K562 (cell line): ENCODE data around the gene LYPLA2. TPM values are rescaled to one million over a fixed set of nuclear protein-coding genes. Genes with fewer than 3 reads are reported as not detected.

Experiments
- CHD2 ChIP-seq: IDR thresholded peaks from 2 replicates; pipeline ENCODE4 v1.6.1; 2011; ENCODE audit warnings: low read depth, low read length
- KAT8 ChIP-seq: fragments of 450-650 bp; IDR thresholded peaks from 2 replicates; pipeline ENCODE4 v1.6.1; 2016; ENCODE audit warnings: low read depth, mild to moderate bottlenecking
- KLF6 ChIP-seq: fragments of 250-450 bp; sonication (Bioruptor Pico); IDR thresholded peaks from 2 replicates; pipeline ENCODE4 v1.4.0; 2020; ENCODE audit warnings: mild to moderate bottlenecking, moderate library complexity, borderline replicate concordance
- MAFF ChIP-seq: IDR thresholded peaks from 2 replicates; pipeline ENCODE4 v1.6.1; 2012; ENCODE audit warnings: low read length, improper control_type of control experiment
- MCM5 ChIP-seq: fragments of 450-650 bp; IDR thresholded peaks from 2 replicates; pipeline ENCODE4 v1.6.1; 2016; ENCODE audit warnings: low read depth
- NFXL1 ChIP-seq: fragments of 450-650 bp; formaldehyde crosslinking; IDR thresholded peaks from 2 replicates; pipeline ENCODE4 v1.4.0; 2021; ENCODE audit warnings: mild to moderate bottlenecking
- RFX5 ChIP-seq: IDR thresholded peaks from 2 replicates; pipeline ENCODE4 v1.6.1; 2011; ENCODE audit warnings: low read depth, mild to moderate bottlenecking, improper control_type of control experiment, low read length
- ZKSCAN3 ChIP-seq: fragments of 250-450 bp; sonication (Bioruptor Pico); IDR thresholded peaks from 2 replicates; pipeline ENCODE4 v1.4.0; 2020
- ZNF274 ChIP-seq: IDR thresholded peaks from 2 replicates; pipeline ENCODE4 v1.6.1; 2011; ENCODE audit warnings: low read depth, mild to moderate bottlenecking, low read length, moderate library complexity, borderline replicate concordance
- polyA plus RNA-seq, 8 experiments: library from polyadenylated mRNA; depleted of rRNA in 4 of 8; stranded (reverse) in 5 of 8; unstranded in 3 of 8; fragments of >200 nt; fragmentation: Nextera tagmentation in 2 of 8; fragmentation: Illumina TruSeq in 1 of 8; extraction: Ambion mirVana in 2 of 8; extraction: Trizol in 1 of 8; gene quantifications; 2 replicates each; pipeline versions ENCODE4 v1.2.1 to v1.2.3, GENCODE V29; 2011 to 2014; ENCODE audit warnings: inconsistent platforms in 1 of 8, missing spikeins in 1 of 8
- total RNA-seq, 7 experiments: library from RNA; depleted of rRNA in 6 of 7; stranded (reverse); fragments of >200 nt in 6 of 7; fragmentation: Illumina TruSeq in 2 of 7; extraction: Trizol in 2 of 7; gene quantifications; 2 replicates each; pipeline versions ENCODE4 v1.2.1 to v1.2.3, GENCODE V29; 2011 to 2021; ENCODE audit warnings: low replicate concordance in 1 of 7
- TF ChIP-seq, protein P1 (sequence below): sonication (generic); formaldehyde crosslinking; IDR thresholded peaks from 2 replicates; pipeline ENCODE4 v1.8.0; 2023; ENCODE audit warnings: mild to moderate bottlenecking, missing genetic modification reagents
- TF ChIP-seq, protein P2 (sequence below), 2 experiments: fragments of 450-650 bp; IDR thresholded peaks; 2 replicates each; pipeline ENCODE4 v1.6.1; 2016; ENCODE audit warnings: mild to moderate bottlenecking in 2 of 2, borderline replicate concordance in 1 of 2, low read depth in 1 of 2, moderate library complexity in 1 of 2
- TF ChIP-seq, protein P3 (sequence below): fragments of 450-650 bp; conservative IDR thresholded peaks from 2 replicates; pipeline ENCODE4 v1.6.1; 2016; ENCODE audit warnings: missing genetic modification characterization, low read depth, mild to moderate bottlenecking, missing compliant biosample characterization, moderate library complexity
- TF ChIP-seq, protein P4 (sequence below): fragments of 250-450 bp; sonication (Bioruptor Pico); IDR thresholded peaks from 2 replicates; pipeline ENCODE4 v1.6.1; 2021; ENCODE audit warnings: mild to moderate bottlenecking

LYPLA2 gene
- total and polyA plus RNA-seq, 9 of the 15 experiments (the other 6 are each of a cell fraction or from before 2014, with no cell fraction given), result 3.9 to 128 (median 60.1) TPM

DNA sequence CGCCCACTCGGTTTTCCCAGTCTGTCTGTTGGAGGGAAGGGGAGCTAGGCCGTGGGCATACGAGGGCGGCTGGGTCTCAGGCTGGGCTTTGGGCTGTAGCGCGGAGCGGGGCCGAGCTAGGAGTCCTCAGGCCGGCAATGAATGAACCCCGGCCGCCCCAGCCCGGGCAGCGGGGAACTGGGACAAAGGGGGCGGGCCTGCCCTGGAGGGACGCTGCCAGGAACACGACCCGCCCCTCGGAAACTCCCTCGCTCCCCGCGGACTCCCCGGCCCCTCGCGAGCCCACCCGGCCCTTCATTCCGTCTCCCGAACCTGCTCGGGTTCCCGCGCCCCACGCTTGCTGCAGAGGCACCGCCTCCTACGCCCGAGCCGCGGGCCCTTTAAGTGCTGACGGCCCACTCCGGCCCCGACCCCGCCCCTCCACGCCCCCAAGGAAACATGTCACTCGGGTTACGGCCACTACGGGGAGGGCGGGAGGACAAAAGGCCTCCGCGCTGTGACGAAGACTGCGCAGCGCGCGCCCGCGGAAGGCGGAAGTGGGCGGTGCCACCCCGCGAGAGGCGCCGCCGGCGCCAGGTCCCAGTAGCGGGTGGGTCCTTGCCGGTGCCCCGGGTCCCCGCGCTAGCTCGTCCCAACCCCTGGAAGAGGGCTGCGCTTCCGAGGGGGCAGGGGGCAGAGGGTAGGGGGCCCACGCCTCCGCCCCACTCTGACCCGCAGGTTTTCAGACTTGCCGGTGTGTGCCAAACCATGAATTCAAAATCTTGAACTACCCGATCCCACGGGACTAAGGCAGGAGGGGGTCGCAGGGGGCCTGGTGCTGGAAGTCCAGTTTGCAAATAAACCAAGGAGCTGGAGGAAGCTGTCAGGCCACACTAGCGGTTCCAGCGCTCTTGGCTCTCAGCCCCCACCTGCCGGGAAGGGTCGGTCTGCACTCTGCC is 9.7 kb downstream of the LYPLA2 start, which contains the start of gene GALE (continued):
- TF ChIP-seq, protein P1, sequence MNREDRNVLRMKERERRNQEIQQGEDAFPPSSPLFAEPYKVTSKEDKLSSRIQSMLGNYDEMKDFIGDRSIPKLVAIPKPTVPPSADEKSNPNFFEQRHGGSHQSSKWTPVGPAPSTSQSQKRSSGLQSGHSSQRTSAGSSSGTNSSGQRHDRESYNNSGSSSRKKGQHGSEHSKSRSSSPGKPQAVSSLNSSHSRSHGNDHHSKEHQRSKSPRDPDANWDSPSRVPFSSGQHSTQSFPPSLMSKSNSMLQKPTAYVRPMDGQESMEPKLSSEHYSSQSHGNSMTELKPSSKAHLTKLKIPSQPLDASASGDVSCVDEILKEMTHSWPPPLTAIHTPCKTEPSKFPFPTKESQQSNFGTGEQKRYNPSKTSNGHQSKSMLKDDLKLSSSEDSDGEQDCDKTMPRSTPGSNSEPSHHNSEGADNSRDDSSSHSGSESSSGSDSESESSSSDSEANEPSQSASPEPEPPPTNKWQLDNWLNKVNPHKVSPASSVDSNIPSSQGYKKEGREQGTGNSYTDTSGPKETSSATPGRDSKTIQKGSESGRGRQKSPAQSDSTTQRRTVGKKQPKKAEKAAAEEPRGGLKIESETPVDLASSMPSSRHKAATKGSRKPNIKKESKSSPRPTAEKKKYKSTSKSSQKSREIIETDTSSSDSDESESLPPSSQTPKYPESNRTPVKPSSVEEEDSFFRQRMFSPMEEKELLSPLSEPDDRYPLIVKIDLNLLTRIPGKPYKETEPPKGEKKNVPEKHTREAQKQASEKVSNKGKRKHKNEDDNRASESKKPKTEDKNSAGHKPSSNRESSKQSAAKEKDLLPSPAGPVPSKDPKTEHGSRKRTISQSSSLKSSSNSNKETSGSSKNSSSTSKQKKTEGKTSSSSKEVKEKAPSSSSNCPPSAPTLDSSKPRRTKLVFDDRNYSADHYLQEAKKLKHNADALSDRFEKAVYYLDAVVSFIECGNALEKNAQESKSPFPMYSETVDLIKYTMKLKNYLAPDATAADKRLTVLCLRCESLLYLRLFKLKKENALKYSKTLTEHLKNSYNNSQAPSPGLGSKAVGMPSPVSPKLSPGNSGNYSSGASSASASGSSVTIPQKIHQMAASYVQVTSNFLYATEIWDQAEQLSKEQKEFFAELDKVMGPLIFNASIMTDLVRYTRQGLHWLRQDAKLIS (CRISPR knock-in tag), result no peak; the same call in 1 of the 2 replicates
- no peak for TF ChIP-seq MCM5
- TF ChIP-seq, protein P2, sequence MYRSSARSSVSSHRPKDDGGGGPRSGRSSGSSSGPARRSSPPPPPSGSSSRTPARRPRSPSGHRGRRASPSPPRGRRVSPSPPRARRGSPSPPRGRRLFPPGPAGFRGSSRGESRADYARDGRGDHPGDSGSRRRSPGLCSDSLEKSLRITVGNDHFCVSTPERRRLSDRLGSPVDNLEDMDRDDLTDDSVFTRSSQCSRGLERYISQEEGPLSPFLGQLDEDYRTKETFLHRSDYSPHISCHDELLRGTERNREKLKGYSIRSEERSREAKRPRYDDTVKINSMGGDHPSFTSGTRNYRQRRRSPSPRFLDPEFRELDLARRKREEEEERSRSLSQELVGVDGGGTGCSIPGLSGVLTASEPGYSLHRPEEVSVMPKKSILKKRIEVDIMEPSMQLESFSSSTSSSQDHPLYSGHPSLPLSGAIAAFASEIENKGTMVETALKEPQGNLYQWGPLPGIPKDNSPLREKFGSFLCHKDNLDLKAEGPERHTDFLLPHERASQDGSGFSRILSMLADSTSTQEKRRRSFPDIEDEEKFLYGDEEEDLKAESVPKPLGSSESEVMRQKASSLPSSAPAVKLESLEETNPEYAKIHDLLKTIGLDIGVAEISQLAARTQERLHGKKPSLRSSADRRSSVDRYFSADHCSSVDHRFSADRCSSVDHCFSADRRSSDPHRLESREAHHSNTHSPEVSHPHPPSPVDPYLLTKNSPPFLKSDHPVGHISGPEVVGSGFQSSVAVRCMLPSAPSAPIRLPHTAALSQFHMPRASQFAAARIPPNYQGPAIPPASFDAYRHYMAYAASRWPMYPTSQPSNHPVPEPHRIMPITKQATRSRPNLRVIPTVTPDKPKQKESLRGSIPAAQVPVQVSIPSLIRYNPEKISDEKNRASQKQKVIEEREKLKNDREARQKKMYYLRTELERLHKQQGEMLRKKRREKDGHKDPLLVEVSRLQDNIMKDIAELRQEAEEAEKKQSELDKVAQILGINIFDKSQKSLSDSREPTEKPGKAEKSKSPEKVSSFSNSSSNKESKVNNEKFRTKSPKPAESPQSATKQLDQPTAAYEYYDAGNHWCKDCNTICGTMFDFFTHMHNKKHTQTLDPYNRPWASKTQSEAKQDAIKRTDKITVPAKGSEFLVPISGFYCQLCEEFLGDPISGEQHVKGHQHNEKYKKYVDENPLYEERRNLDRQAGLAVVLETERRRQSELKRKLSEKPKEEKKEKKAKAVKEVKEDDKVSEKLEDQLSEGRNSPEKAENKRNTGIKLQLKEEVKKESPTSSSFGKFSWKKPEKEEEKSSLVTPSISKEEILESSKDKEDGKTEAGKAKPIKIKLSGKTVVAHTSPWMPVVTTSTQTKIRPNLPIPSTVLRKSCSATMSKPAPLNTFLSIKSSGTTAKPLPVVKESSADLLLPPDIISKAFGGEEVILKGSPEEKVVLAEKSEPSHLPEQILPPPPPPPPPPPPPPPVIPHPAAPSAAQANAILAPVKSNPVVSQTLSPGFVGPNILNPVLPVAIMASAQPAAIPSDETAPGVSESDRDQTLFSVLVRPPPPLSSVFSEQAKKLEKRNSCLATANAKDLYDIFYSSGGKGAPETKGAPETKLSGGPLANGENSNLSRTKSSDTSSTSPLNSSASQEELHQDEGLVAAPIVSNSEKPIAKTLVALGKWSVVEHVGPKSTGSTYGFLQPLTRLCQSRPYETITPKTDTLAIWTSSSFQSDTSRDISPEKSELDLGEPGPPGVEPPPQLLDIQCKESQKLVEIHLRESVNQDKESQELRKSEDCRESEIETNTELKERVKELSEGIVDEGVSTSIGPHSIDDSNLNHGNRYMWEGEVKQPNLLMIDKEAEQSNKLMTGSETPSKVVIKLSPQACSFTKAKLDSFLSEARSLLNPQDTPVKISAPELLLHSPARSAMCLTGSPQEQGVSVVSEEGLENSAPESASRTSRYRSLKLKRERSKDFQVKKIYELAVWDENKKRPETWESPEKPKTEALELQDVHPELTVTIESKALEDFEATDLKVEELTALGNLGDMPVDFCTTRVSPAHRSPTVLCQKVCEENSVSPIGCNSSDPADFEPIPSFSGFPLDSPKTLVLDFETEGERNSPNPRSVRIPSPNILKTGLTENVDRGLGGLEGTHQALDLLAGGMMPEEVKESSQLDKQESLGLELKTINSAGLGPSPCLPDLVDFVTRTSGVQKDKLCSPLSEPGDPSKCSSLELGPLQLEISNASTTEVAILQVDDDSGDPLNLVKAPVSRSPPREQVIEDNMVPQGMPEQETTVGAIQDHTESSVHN (IDR thresholded peaks at IDR 0.05; ENCODE audit: borderline replicate concordance in 1 of 2, low read depth in 1 of 2), result no peak
- TF ChIP-seq, protein P3, sequence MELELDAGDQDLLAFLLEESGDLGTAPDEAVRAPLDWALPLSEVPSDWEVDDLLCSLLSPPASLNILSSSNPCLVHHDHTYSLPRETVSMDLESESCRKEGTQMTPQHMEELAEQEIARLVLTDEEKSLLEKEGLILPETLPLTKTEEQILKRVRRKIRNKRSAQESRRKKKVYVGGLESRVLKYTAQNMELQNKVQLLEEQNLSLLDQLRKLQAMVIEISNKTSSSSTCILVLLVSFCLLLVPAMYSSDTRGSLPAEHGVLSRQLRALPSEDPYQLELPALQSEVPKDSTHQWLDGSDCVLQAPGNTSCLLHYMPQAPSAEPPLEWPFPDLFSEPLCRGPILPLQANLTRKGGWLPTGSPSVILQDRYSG, result no peak
- TF ChIP-seq NFXL1 (CRISPR knock-in tag), result no peak
- TF ChIP-seq ZNF274, result no peak
- TF ChIP-seq CHD2, result no peak; the same call in 1 of the 2 replicates
- no peak; the same call in 1 of the 2 replicates for TF ChIP-seq KLF6
- no peak for TF ChIP-seq KAT8
- TF ChIP-seq, protein P4, sequence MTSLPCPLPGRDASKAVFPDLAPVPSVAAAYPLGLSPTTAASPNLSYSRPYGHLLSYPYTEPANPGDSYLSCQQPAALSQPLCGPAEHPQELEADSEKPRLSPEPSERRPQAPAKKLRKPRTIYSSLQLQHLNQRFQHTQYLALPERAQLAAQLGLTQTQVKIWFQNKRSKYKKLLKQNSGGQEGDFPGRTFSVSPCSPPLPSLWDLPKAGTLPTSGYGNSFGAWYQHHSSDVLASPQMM (CRISPR knock-in tag), result no peak
- no peak for TF ChIP-seq MAFF
- TF ChIP-seq ZKSCAN3 (CRISPR knock-in tag), result no peak
- TF ChIP-seq RFX5, result no peak
